Left cardiac atrium (tissue), 4 donors: Measurements from ENCODE around the gene THRB. TPM values are rescaled to one million over a fixed set of nuclear protein-coding genes. Genes with fewer than 3 reads are reported as not detected.

Source experiments
- ATAC-seq, 2 donors: fragments of 200-7000 bp; cut with Tn5 transposase; one replicate each; pipeline ENCODE4 v1.9.1; 2020; ENCODE audit warnings: mild to moderate bottlenecking in 2 of 2, moderate library complexity in 2 of 2
- DNase-seq: peaks from one replicate; pipeline ENCODE4 v3.0.0-alpha.2; 2020
- intact Hi-C, 2 donors: fragments of 100-400 bp; cut with DNase I; formaldehyde crosslinking; loops; one replicate each; pipeline versions ENCODE4 v1.14.1 to v1.15.1; 2022 to 2023
- total RNA-seq, 2 donors: library from RNA; stranded (reverse); fragmentation: NEBNext Ultra II Directional; extraction: Animal tissue kit (Norgen Biotek cat#: 25700); gene quantifications; one replicate each; pipeline ENCODE4 v1.2.1, GENCODE V29; 2021
- donor health status: DM: no; HTN: yes; CAD: no.
- donor health status: DM: no; HTN: yes; CAD: no; lungs with severe emphysema.
- donor health status: DM: yes; HTN: yes; CAD: no.
- donor health status: Dilated cardiomyopathy.

THRB gene
- total RNA-seq, 2 donors from 2014 or later = 8.3 to 15.4 TPM

GRCh38 chr3:24518990-24519367 lies 24.3 kb upstream of the THRB start:
- DNase-seq (no peak), ATAC-seq (no peak)
- intact Hi-C loops = no loop called here

GRCh38 chr3:24514119-24514518 lies 19.5 kb upstream of the THRB start:
- DNase-seq = no peak
- ATAC-seq = no peak
- intact Hi-C loops = no loop called here

- DNase-seq (no peak), ATAC-seq (no peak)
- intact Hi-C loops = no loop called here
Measured at GRCh38 chr3:24513463-24513862, 18.8 kb upstream of the THRB start.

DNA sequence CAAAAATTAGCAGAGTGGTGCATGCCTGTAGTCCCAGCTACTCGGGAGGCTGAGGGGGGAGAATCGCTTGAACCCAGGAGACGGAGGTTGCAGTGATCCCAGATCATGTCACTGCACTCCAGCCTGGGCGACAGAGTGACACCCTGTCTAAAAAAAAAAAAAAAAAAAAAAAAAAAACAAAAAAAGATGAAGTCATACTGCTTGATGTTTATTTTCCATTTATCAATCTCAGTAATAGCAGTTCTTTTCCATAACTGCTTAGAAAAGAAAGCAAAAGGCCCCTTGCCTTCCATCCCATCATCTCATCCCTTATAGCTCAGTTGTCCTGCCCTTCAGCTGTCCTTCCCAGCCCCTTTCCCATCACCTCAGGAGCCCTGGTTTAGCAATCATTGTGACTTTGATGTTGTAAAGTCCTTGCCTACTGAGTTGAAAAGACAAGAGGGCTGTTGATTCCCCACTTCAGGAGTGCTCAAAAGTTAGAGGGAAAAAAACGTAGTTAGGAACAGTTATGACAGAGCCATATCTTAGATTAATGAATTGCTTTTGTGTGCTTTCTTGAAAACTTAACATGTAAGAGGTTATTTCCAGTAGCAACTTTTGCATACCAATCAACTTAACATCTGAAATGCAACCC lies 18.0 kb upstream of the THRB start:
- intact Hi-C loops = no loop called here
- ATAC-seq (no peak), DNase-seq (no peak)

DNA sequence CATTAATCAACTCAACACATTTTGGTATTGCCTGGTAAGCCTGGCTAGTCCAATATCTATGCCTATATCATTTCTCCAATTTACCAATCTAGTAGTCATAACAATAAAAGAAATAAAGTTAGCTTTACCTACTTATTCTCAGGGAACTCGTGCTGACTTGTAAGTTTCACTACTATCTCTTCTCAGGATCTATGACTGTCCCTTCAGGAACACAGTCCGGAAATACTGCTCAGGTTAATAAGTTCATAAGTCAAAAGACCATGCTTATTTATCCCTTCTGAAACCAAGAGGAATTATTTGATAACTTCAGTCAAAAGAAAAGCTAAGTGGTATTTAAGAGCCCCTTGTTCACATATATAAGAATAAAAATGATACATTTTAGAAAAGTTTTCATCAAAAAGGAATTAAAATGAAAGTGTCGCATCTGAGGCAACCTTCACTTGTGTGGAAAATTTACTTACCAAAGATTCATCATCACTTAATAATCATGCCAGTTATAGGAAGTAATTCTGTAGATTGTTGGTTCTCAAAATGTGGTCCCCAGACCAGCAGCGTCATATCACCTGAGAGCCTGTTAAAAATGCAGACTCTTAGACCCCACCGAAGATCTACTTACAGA lies 15.5 kb upstream of the THRB start:
- DNase-seq (no peak), ATAC-seq (no peak)
- intact Hi-C loops = no loop called here

DNA sequence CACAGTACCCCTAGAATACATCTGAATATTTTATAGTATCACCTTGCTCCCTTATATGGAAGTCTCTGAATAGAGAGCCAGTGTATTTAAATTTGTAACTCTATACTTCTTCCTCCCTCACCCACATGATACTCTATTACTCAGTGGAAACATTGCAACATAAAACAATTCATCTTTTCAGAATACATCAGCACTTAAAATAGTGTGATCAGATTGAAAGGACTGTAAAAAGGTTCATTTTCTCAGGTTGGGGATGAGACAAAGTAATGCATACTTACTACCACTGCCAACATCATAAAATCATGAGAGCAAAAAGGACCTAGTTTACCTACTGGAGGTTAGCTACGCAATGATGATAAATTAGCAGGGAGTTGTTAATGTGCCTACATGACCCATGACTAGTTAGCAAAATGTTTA lies 13.8 kb upstream of the THRB start:
- DNase-seq (no peak), ATAC-seq (peak in 1 of 2 donors; percentile 79)
- intact Hi-C loops = no loop called here

- ATAC-seq (no peak), DNase-seq (no peak)
- intact Hi-C loops = no loop called here
Measured at GRCh38 chr3:24507776-24508422, 13.2 kb upstream of the THRB start.

- intact Hi-C loops = no loop called here
- ATAC-seq (no peak), DNase-seq (no peak)
Measured at GRCh38 chr3:24506966-24507775, 12.5 kb upstream of the THRB start.

- DNase-seq (no peak), ATAC-seq (no peak)
- intact Hi-C loops = no loop called here
Measured at GRCh38 chr3:24505691-24506550, 11.3 kb upstream of the THRB start.

DNA sequence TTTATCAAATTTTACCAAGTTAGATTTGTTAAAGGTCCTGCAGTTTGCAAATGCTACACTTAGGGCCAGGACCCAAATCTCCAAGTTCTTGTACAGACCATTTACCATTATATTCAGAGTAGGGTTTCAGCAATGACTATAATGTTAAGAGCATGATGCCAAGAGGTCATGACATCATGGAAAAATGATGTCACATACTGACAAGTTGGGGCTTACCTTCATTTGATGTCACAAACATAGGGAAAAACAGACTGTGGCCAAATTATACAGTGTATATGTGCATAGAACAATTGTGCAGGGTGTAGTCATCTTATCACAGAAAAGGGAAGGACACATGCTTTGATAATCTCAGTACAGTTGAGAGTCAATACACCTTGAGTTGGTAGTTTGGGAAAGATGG lies 10.1 kb upstream of the THRB start:
- ATAC-seq (no peak), DNase-seq (no peak)
- intact Hi-C loops = no loop called here

DNA sequence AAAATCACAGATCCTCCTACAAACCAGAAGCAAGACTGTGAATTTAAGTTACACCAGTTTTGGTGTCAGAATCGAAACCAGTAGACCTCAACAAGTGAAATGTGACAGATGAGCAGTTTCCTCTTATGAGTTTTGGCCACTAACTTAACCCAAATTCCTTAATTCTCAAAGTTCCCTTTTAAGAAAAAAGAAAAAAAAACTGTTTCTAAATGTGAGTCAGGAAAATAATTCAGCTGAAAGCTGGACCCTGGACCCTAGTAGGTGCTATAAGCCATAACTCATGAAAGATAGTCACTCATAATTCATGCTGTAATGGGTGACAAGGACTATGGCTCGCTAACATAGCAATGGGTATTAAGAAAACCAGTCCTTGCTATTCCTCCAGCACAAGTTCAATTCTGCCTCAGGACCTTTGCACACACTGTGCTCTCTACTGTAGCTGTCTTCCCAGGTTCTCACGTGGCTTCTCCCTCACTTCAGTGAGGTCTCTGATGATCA lies 9.0 kb upstream of the THRB start:
- no peak for ATAC-seq
- DNase-seq = no peak
- intact Hi-C loops = no loop called here

DNA sequence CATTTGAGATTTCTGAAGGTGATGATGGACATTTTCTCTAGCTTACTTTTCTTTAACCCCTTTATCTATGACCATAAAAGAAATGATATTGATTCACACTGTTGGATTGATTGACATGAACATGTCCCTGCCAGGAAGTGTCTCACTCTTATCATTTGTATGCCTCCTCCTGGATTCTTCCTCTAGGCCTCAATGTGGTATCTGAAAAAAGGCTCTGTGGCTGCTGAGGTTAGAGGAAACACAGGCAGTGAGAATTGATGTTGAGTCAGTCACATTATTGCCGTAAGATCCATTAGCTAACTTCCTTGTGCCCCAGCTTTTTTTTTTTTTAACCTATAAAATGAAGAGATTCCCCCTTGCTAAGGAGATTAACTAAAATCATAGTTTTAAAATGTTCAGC lies 8.0 kb upstream of the THRB start:
- intact Hi-C loops = no loop called here
- no peak for ATAC-seq

DNA sequence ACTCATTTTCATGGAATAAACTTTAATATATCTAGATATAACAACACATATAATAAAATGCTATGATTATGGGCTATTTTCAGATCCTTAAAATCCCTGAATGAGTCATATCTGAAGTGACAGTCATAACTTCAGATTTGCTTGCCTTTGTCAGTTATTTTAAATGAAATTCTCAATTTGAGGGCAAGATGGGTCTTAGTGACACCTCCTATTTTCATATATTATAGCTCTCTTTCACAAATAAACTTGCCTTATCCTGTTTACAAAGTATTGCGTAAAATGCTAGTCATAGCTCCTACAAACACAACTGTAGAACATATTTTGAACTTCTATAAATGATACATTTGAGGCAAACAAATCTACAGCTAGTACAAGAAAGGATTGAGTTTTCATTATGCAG lies 6.2 kb upstream of the THRB start:
- intact Hi-C loops = no loop called here
- DNase-seq (no peak), ATAC-seq (no peak)

More for the DNA sequence above, 8.0 kb upstream of the THRB start:
- DNase-seq = no peak

DNA sequence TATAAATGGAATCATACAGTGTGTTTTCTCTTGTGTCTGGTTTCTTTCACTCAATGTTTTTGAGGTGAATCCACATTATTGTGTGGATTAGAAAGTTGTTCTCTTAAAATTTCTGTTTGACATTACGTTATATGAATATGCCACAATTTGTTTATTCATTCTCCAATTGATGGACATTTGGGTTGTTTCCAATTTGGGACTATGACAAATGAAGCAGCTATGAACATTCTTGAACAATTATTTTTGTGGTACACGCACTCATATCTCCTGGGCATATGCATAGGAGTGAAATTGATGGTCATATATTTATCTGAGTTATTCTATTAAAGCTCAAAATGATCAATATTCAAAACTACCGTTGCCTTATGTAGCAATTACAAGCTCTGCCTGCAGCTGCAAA lies 5.3 kb upstream of the THRB start:
- intact Hi-C loops = loop anchor here (5.0 to 10.0 kb wide), 3 partner anchors 135 to 238 kb away; no protein-coding TSS in a partner anchor
- DNase-seq = no peak
- no peak for ATAC-seq

- no peak for ATAC-seq
- intact Hi-C loops = loop anchor here (5.0 to 10.0 kb wide), 3 partner anchors 134 to 236 kb away; no protein-coding TSS in a partner anchor
- DNase-seq = no peak
Measured at GRCh38 chr3:24498796-24499195, 4.1 kb upstream of the THRB start.

GRCh38 chr3:24498391-24498790 lies 3.7 kb upstream of the THRB start:
- DNase-seq (no peak), ATAC-seq (no peak)
- intact Hi-C loops = loop anchor here (5.0 to 10.0 kb wide), 3 partner anchors 134 to 236 kb away; no protein-coding TSS in a partner anchor

DNA sequence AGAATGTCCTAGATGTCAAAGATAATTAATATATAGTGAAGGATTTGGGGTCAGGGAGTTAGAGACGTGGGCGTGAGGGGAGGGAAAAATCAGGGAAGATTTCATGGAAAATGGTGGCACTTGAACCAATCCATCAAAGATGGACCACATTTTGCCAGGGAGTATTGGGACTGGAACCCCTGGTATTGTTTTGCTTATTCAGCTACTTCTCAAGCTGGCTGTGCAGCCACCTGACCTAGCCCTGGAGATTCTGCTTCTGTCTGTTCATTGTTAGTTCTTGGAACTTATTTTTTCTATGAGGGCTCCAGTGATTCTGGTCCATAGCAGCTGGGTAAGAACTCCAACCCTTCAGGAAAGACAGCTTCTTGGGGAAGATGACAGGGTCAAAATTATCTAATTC lies 3.3 kb upstream of the THRB start:
- ATAC-seq (no peak), DNase-seq (no peak)
- intact Hi-C loops = loop anchor here (5.0 to 10.0 kb wide), 3 partner anchors 133 to 236 kb away; no protein-coding TSS in a partner anchor
